Measurements from ENCODE around the gene CDC14A. TPM values are rescaled to one million over a fixed set of nuclear protein-coding genes. Genes with fewer than 3 reads are reported as not detected.

The CDC14A gene
- total RNA-seq, 1 experiment from 2014 or later = 11.1 TPM

DNA sequence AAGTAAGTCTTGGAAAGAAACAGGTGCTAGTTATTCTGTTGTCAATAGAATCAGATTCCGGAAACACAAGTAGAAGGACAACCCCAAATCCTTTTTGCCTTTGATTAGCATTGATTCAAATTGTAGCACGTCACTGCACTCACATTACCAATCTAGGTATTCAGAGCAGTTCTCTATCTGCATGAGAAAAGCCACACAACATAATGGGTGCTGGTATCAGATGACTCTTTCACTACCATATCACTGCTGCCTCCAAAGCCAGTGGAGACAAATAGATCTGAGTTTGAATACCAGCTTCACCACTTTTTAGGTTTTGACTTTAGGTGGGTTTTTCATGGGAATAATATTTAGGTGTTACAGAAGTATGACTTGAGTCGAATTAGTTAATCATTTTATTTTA lies 47.4 kb upstream of the CDC14A start:
- CTCF ChIA-PET = interaction anchor here (1.1 kb wide), 1 partner anchor 150 kb away, joined by 3 read pairs; no protein-coding TSS in a partner anchor
- Mint-ChIP-seq H3K27ac (peak overlapping the region; percentile 59), H3K27me3 (ENCODE audit: low read depth) (no peaks in the 10 kb centered on the region; the same call in 1 of the 2 replicates), H3K36me3 (no peaks in the 10 kb centered on the region), H3K4me1 (peaks cover 14% of the 10 kb centered on the region), H3K4me3 (0 out of 2 replicates have a peak overlapping the region, but pooled peaks have one; percentile 0), H3K9me3 (peaks cover 19% of the 10 kb centered on the region)
- peak; percentile 96 for ATAC-seq
- no peak for DNase-seq (ENCODE audit: low spot score)
- TF ChIP-seq, protein P1, sequence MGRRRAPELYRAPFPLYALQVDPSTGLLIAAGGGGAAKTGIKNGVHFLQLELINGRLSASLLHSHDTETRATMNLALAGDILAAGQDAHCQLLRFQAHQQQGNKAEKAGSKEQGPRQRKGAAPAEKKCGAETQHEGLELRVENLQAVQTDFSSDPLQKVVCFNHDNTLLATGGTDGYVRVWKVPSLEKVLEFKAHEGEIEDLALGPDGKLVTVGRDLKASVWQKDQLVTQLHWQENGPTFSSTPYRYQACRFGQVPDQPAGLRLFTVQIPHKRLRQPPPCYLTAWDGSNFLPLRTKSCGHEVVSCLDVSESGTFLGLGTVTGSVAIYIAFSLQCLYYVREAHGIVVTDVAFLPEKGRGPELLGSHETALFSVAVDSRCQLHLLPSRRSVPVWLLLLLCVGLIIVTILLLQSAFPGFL (CRISPR knock-in tag; IDR thresholded peaks at IDR 0.05; ENCODE audit: borderline replicate concordance) = no peak
- TF ChIP-seq, protein P2, sequence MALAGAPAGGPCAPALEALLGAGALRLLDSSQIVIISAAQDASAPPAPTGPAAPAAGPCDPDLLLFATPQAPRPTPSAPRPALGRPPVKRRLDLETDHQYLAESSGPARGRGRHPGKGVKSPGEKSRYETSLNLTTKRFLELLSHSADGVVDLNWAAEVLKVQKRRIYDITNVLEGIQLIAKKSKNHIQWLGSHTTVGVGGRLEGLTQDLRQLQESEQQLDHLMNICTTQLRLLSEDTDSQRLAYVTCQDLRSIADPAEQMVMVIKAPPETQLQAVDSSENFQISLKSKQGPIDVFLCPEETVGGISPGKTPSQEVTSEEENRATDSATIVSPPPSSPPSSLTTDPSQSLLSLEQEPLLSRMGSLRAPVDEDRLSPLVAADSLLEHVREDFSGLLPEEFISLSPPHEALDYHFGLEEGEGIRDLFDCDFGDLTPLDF (CRISPR knock-in tag; IDR thresholded peaks at IDR 0.05) = no peak
- no peak for TF ChIP-seq ZNF396 (CRISPR knock-in tag; IDR thresholded peaks at IDR 0.05; ENCODE audit: borderline replicate concordance)
- no peak for TF ChIP-seq MXD4 (CRISPR knock-in tag; IDR thresholded peaks at IDR 0.05; ENCODE audit: borderline replicate concordance)
- TF ChIP-seq NR1H2 (CRISPR knock-in tag; IDR thresholded peaks at IDR 0.05) = no peak
- no peak for TF ChIP-seq EMX1 (CRISPR knock-in tag; IDR thresholded peaks at IDR 0.05)
- TF ChIP-seq ZNF232 (CRISPR knock-in tag; IDR thresholded peaks at IDR 0.05) = no peak
- no peak for TF ChIP-seq ATF1 (CRISPR knock-in tag; IDR thresholded peaks at IDR 0.05)
- TF ChIP-seq RELA (CRISPR knock-in tag; IDR thresholded peaks at IDR 0.05; ENCODE audit: borderline replicate concordance) = no peak
- TF ChIP-seq, protein P3, sequence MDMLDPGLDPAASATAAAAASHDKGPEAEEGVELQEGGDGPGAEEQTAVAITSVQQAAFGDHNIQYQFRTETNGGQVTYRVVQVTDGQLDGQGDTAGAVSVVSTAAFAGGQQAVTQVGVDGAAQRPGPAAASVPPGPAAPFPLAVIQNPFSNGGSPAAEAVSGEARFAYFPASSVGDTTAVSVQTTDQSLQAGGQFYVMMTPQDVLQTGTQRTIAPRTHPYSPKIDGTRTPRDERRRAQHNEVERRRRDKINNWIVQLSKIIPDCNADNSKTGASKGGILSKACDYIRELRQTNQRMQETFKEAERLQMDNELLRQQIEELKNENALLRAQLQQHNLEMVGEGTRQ (CRISPR knock-in tag; IDR thresholded peaks at IDR 0.05) = no peak
- TF ChIP-seq, protein P4, sequence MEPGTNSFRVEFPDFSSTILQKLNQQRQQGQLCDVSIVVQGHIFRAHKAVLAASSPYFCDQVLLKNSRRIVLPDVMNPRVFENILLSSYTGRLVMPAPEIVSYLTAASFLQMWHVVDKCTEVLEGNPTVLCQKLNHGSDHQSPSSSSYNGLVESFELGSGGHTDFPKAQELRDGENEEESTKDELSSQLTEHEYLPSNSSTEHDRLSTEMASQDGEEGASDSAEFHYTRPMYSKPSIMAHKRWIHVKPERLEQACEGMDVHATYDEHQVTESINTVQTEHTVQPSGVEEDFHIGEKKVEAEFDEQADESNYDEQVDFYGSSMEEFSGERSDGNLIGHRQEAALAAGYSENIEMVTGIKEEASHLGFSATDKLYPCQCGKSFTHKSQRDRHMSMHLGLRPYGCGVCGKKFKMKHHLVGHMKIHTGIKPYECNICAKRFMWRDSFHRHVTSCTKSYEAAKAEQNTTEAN (CRISPR knock-in tag; IDR thresholded peaks at IDR 0.05) = no peak
- POLR2A ChIA-PET = interaction anchor here (0.7 kb wide), 1 partner anchor 48 kb away, joined by 3 read pairs; no protein-coding TSS in a partner anchor

DNA sequence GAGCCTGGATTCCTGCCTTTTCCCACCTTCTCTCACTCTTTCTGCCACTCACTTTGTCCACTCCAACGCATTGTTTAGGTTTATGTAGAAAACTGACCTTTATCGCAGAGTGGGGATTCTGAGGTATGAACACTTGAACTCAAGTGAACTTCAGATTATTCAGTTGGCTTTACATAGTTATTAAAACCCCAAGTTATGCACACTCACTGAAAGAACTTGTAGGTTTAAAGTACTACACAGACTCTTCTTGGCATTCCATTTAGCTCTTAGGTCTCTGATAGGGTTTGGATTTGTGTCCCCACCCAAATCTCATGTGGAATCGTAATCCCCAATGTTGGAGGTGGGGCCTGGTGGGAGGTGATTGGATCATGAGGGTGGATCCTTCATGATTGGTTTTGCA lies 46.4 kb upstream of the CDC14A start:
- no peak for ATAC-seq
- DNase-seq (ENCODE audit: low spot score) = no peak
- CTCF ChIA-PET = no interaction called here
- H3K27me3 Mint-ChIP-seq (ENCODE audit: low read depth) = no peaks in the 10 kb centered on the region; the same call in 1 of the 2 replicates
- no peak overlapping the region; the same call in 1 of the 2 replicates for H3K27ac Mint-ChIP-seq
- no peaks in the 10 kb centered on the region for H3K36me3 Mint-ChIP-seq
- no peak for TF ChIP-seq ZNF671 (CRISPR knock-in tag; IDR thresholded peaks at IDR 0.05)
- TF ChIP-seq TCF7 (CRISPR knock-in tag; IDR thresholded peaks at IDR 0.05; ENCODE audit: low read depth) = no peak
- no peak for TF ChIP-seq FOXK1 (CRISPR knock-in tag; IDR thresholded peaks at IDR 0.05)
- TF ChIP-seq FOXJ3 (CRISPR knock-in tag; IDR thresholded peaks at IDR 0.05; ENCODE audit: borderline replicate concordance) = no peak
- TF ChIP-seq, protein P5, sequence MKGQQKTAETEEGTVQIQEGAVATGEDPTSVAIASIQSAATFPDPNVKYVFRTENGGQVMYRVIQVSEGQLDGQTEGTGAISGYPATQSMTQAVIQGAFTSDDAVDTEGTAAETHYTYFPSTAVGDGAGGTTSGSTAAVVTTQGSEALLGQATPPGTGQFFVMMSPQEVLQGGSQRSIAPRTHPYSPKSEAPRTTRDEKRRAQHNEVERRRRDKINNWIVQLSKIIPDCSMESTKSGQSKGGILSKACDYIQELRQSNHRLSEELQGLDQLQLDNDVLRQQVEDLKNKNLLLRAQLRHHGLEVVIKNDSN (CRISPR knock-in tag; IDR thresholded peaks at IDR 0.05) = no peak
- TF ChIP-seq FOXP1 (CRISPR knock-in tag; IDR thresholded peaks at IDR 0.05; ENCODE audit: borderline replicate concordance) = no peak
- TF ChIP-seq IRF2 (CRISPR knock-in tag; IDR thresholded peaks at IDR 0.05; ENCODE audit: borderline replicate concordance, low read depth) = no peak
- TF ChIP-seq, protein P6, sequence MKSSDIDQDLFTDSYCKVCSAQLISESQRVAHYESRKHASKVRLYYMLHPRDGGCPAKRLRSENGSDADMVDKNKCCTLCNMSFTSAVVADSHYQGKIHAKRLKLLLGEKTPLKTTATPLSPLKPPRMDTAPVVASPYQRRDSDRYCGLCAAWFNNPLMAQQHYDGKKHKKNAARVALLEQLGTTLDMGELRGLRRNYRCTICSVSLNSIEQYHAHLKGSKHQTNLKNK (CRISPR knock-in tag; IDR thresholded peaks at IDR 0.05) = no peak
- no peak for TF ChIP-seq JAZF1 (CRISPR knock-in tag; IDR thresholded peaks at IDR 0.05)
- TF ChIP-seq, protein P7, sequence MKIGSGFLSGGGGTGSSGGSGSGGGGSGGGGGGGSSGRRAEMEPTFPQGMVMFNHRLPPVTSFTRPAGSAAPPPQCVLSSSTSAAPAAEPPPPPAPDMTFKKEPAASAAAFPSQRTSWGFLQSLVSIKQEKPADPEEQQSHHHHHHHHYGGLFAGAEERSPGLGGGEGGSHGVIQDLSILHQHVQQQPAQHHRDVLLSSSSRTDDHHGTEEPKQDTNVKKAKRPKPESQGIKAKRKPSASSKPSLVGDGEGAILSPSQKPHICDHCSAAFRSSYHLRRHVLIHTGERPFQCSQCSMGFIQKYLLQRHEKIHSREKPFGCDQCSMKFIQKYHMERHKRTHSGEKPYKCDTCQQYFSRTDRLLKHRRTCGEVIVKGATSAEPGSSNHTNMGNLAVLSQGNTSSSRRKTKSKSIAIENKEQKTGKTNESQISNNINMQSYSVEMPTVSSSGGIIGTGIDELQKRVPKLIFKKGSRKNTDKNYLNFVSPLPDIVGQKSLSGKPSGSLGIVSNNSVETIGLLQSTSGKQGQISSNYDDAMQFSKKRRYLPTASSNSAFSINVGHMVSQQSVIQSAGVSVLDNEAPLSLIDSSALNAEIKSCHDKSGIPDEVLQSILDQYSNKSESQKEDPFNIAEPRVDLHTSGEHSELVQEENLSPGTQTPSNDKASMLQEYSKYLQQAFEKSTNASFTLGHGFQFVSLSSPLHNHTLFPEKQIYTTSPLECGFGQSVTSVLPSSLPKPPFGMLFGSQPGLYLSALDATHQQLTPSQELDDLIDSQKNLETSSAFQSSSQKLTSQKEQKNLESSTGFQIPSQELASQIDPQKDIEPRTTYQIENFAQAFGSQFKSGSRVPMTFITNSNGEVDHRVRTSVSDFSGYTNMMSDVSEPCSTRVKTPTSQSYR (CRISPR knock-in tag; IDR thresholded peaks at IDR 0.05) = no peak
- TF ChIP-seq SOX15 (CRISPR knock-in tag; IDR thresholded peaks at IDR 0.05) = no peak
- no peak for TF ChIP-seq CBFB (CRISPR knock-in tag; IDR thresholded peaks at IDR 0.05; ENCODE audit: low read depth)
- no peak for TF ChIP-seq ELF4 (CRISPR knock-in tag; IDR thresholded peaks at IDR 0.05; ENCODE audit: low read depth)
- no peak for TF ChIP-seq MXD4 (CRISPR knock-in tag; IDR thresholded peaks at IDR 0.05; ENCODE audit: borderline replicate concordance)
- TF ChIP-seq ATF1 (CRISPR knock-in tag; IDR thresholded peaks at IDR 0.05) = no peak
- no peak for TF ChIP-seq ETV6 (CRISPR knock-in tag; IDR thresholded peaks at IDR 0.05)
- TF ChIP-seq NR1H2 (CRISPR knock-in tag; IDR thresholded peaks at IDR 0.05) = no peak
- TF ChIP-seq, protein P8, sequence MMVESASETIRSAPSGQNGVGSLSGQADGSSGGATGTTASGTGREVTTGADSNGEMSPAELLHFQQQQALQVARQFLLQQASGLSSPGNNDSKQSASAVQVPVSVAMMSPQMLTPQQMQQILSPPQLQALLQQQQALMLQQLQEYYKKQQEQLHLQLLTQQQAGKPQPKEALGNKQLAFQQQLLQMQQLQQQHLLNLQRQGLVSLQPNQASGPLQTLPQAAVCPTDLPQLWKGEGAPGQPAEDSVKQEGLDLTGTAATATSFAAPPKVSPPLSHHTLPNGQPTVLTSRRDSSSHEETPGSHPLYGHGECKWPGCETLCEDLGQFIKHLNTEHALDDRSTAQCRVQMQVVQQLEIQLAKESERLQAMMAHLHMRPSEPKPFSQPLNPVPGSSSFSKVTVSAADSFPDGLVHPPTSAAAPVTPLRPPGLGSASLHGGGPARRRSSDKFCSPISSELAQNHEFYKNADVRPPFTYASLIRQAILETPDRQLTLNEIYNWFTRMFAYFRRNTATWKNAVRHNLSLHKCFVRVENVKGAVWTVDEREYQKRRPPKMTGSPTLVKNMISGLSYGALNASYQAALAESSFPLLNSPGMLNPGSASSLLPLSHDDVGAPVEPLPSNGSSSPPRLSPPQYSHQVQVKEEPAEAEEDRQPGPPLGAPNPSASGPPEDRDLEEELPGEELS (CRISPR knock-in tag; IDR thresholded peaks at IDR 0.05) = no peak
- POLR2A ChIA-PET = no interaction called here
- peaks cover 22% of the 10 kb centered on the region for H3K9me3 Mint-ChIP-seq
- no peak overlapping the region for H3K4me3 Mint-ChIP-seq
- peaks cover 14% of the 10 kb centered on the region for H3K4me1 Mint-ChIP-seq
